C4-2B (cell line): Measurements from ENCODE around the gene PINLYP.

Source experiments
- ZFX ChIP-seq: fragments of 450-650 bp; IDR thresholded peaks from 2 replicates; pipeline ENCODE4 v1.6.1; 2017
- TF ChIP-seq, protein P1 (sequence below): fragments of 450-650 bp; conservative IDR thresholded peaks from 2 replicates; pipeline ENCODE4 v1.5.1; 2017; ENCODE audit warnings: mild to moderate bottlenecking

DNA sequence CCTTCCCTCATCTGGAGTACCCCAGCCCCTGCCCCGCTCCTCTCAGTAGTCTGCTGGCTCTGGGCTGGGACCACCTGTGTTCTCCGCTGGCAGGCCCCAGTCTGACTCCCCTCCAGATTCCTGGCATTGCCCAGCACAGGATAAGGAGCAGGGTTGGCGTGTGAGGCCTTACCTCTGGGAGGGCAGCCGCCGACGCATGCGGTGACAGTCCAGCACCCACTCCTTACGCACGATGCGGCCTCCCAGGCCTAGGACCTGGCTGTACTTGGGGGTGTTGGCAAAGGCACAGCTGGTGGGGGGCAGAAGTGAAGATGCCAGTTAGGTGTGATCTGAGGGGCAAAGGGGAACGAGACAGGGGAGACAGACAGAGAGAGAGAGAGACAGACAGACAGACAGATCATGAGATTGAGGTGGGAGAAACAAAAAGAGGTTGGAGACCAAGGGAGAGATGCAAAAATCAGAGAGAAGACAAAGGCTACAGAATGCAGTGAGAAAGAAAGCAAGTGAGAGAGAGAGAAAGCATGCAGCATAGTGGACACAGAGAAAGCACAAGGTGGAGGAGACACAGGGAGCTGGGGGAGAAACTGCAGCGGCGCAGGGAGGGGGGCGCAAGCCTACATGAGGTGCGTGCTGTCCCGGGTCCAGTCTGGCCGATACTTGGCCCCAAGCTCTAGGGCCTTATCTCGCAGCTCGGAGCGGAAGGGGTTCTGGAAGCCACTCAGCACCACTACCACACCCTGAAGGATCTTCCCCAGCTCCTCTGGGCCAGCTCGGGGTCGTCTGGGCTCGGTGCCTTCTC, 24.0 kb upstream of the PINLYP start:
- TF ChIP-seq, protein P1, sequence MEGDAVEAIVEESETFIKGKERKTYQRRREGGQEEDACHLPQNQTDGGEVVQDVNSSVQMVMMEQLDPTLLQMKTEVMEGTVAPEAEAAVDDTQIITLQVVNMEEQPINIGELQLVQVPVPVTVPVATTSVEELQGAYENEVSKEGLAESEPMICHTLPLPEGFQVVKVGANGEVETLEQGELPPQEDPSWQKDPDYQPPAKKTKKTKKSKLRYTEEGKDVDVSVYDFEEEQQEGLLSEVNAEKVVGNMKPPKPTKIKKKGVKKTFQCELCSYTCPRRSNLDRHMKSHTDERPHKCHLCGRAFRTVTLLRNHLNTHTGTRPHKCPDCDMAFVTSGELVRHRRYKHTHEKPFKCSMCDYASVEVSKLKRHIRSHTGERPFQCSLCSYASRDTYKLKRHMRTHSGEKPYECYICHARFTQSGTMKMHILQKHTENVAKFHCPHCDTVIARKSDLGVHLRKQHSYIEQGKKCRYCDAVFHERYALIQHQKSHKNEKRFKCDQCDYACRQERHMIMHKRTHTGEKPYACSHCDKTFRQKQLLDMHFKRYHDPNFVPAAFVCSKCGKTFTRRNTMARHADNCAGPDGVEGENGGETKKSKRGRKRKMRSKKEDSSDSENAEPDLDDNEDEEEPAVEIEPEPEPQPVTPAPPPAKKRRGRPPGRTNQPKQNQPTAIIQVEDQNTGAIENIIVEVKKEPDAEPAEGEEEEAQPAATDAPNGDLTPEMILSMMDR, result no peak
- no peak for TF ChIP-seq ZFX
